ENCODE results near the gene HNRNPAB.

Gene HNRNPAB

GRCh38 chr5:178214160-178214803 lies 9.9 kb downstream of the HNRNPAB start:
- no peaks in the 10 kb centered on the region for H3K4me1 ChIP-seq (ENCODE audit: low read length)
- TF ChIP-seq EZH2phosphoT487 (IDR thresholded peaks at IDR 0.05; ENCODE audit: low read length) (no peak), CTCF (IDR thresholded peaks at IDR 0.05; ENCODE audit: low read length) (no peak), EZH2 (optimal IDR thresholded peaks at IDR 0.05; ENCODE audit: low read depth, low read length) (no peak)
- H2AFZ ChIP-seq (ENCODE audit: low read length), result no peak overlapping the region
- no peak overlapping the region for H3K4me2 ChIP-seq (ENCODE audit: low read depth, low read length)
- H3K9me2 ChIP-seq (replicated peaks; ENCODE audit: insufficient read depth, low read length), result no peaks in the 10 kb centered on the region
- peaks cover 24% of the 10 kb centered on the region for H3K36me3 ChIP-seq (replicated peaks; ENCODE audit: insufficient read depth, low read length)
- no peaks in the 10 kb centered on the region for H3K9me3 ChIP-seq (replicated peaks; ENCODE audit: insufficient read depth, low read length)
- no peak overlapping the region for H3K9ac ChIP-seq (ENCODE audit: low read length)
- no peak overlapping the region for H3K27ac ChIP-seq (ENCODE audit: low read length)
- H4K20me1 ChIP-seq (ENCODE audit: insufficient read depth, low read length), result peaks cover 14% of the 10 kb centered on the region
- H3K79me2 ChIP-seq (ENCODE audit: low read length), result peaks cover 26% of the 10 kb centered on the region
- H3K27me3 ChIP-seq (replicated peaks; ENCODE audit: insufficient read depth, low read length), result no peaks in the 10 kb centered on the region
- no peak overlapping the region for H3K4me3 ChIP-seq (ENCODE audit: low read length)
- no peak for DNase-seq
- H3F3A ChIP-seq (ENCODE audit: insufficient read depth, low read length), result peaks cover 27% of the 10 kb centered on the region

- TF ChIP-seq EZH2 (optimal IDR thresholded peaks at IDR 0.05; ENCODE audit: low read depth, low read length) (no peak), EZH2phosphoT487 (IDR thresholded peaks at IDR 0.05; ENCODE audit: low read length) (no peak), CTCF (IDR thresholded peaks at IDR 0.05; ENCODE audit: low read length) (no peak)
- Histone ChIP-seq H3K4me2 (ENCODE audit: low read depth, low read length) (no peak overlapping the region), H3K4me1 (ENCODE audit: low read length) (no peaks in the 10 kb centered on the region), H3F3A (ENCODE audit: insufficient read depth, low read length) (peaks cover 21% of the 10 kb centered on the region), H3K27me3 (replicated peaks; ENCODE audit: insufficient read depth, low read length) (no peaks in the 10 kb centered on the region), H3K9me3 (replicated peaks; ENCODE audit: insufficient read depth, low read length) (no peaks in the 10 kb centered on the region), H3K36me3 (replicated peaks; ENCODE audit: insufficient read depth, low read length) (peaks cover 13% of the 10 kb centered on the region), H2AFZ (ENCODE audit: low read length) (no peak overlapping the region), H3K79me2 (ENCODE audit: low read length) (peaks cover 14% of the 10 kb centered on the region; the same call in 1 of the 2 replicates), H3K9me2 (replicated peaks; ENCODE audit: insufficient read depth, low read length) (no peaks in the 10 kb centered on the region), H3K9ac (ENCODE audit: low read length) (no peak overlapping the region), H3K4me3 (ENCODE audit: low read length) (no peak overlapping the region), H4K20me1 (ENCODE audit: insufficient read depth, low read length) (peaks cover 3% of the 10 kb centered on the region; the same call in 1 of the 2 replicates), H3K27ac (ENCODE audit: low read length) (no peak overlapping the region)
- no peak for DNase-seq
These were observed 11.1 kb downstream of the HNRNPAB start for GRCh38 chr5:178215280-178216002.

- TF ChIP-seq EZH2 (optimal IDR thresholded peaks at IDR 0.05; ENCODE audit: low read depth, low read length) (no peak), EZH2phosphoT487 (IDR thresholded peaks at IDR 0.05; ENCODE audit: low read length) (no peak)
- Histone ChIP-seq H3K4me2 (ENCODE audit: low read depth, low read length) (no peak overlapping the region), H3F3A (ENCODE audit: insufficient read depth, low read length) (peaks cover 14% of the 10 kb centered on the region; the same call in 1 of the 2 replicates), H3K9ac (ENCODE audit: low read length) (no peak overlapping the region), H3K27me3 (replicated peaks; ENCODE audit: insufficient read depth, low read length) (no peaks in the 10 kb centered on the region), H4K20me1 (ENCODE audit: insufficient read depth, low read length) (peaks cover 2% of the 10 kb centered on the region; the same call in 1 of the 2 replicates), H3K9me2 (replicated peaks; ENCODE audit: insufficient read depth, low read length) (no peaks in the 10 kb centered on the region), H3K9me3 (replicated peaks; ENCODE audit: insufficient read depth, low read length) (no peaks in the 10 kb centered on the region), H3K4me1 (ENCODE audit: low read length) (no peaks in the 10 kb centered on the region), H3K27ac (ENCODE audit: low read length) (no peak overlapping the region), H3K36me3 (replicated peaks; ENCODE audit: insufficient read depth, low read length) (peaks cover 6% of the 10 kb centered on the region), H2AFZ (ENCODE audit: low read length) (no peak overlapping the region), H3K79me2 (ENCODE audit: low read length) (peaks cover 11% of the 10 kb centered on the region; the same call in 1 of the 2 replicates), H3K4me3 (ENCODE audit: low read length) (no peak overlapping the region)
- no peak for DNase-seq
These were observed 11.8 kb downstream of the HNRNPAB start for GRCh38 chr5:178216088-178216534.
